ENCODE results near the gene DLL4.

Gene DLL4

DNA sequence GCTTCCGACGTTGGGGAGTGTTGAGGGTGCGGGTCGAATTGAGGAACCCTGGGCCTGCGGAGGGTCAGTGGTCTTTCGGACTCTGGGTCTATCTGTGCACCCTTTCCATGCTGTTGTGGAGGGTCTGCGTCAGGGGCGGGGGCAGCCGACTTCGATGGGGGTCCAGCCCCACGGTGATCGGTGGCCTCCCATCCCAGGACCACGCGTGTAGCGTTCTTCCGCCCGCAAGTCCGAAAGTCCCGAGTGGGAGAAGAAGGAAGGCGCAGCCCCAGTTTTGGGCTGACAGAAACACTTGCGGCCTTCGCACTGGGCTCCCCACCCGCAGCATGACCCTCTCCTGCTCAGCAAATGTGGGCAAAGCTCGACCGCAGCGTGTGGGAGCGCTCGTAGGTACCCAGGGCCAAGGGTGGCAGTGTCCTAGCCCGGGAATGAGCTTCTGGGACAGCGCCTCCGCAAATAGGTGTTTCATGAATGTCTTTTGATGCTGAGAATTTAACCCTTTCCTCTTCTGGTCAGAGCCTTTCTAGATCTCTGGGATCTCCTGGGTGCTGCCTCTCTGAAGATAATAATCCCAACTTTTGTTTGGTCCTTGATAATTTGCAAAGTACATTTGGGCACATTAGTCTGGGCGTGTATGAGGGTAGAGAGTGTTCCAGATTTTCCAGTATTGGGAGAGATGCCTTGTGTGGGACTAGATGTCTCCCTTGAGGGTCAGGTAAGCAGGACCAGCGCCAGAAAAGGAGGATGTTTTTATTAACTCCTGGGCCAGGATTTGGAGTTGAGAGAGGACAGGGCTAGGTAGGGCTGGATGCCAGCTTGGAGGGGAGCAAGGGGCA lies 2.3 kb upstream of the DLL4 start:
- no peak for DNase-seq (ENCODE audit: low spot score)

DNA sequence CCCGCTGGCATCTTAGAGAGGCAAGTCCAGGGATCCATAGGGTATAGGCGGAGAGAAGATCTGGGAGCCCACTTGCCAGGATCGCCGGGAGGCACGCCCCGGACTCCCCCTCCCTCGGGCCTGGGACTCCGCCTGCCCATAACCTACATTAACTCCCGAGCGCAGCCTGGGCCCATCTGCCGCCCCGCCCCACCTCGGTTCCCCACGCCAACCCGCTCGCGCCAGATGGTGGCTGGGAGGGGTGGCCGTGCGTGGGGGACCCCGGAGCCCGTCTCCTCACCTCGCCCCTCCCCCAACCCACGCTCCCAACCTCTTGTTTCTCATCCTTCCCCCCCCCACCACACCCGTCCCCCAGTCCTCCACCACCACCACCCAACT lies 1.7 kb upstream of the DLL4 start:
- no peak for DNase-seq (ENCODE audit: low spot score)

DNA sequence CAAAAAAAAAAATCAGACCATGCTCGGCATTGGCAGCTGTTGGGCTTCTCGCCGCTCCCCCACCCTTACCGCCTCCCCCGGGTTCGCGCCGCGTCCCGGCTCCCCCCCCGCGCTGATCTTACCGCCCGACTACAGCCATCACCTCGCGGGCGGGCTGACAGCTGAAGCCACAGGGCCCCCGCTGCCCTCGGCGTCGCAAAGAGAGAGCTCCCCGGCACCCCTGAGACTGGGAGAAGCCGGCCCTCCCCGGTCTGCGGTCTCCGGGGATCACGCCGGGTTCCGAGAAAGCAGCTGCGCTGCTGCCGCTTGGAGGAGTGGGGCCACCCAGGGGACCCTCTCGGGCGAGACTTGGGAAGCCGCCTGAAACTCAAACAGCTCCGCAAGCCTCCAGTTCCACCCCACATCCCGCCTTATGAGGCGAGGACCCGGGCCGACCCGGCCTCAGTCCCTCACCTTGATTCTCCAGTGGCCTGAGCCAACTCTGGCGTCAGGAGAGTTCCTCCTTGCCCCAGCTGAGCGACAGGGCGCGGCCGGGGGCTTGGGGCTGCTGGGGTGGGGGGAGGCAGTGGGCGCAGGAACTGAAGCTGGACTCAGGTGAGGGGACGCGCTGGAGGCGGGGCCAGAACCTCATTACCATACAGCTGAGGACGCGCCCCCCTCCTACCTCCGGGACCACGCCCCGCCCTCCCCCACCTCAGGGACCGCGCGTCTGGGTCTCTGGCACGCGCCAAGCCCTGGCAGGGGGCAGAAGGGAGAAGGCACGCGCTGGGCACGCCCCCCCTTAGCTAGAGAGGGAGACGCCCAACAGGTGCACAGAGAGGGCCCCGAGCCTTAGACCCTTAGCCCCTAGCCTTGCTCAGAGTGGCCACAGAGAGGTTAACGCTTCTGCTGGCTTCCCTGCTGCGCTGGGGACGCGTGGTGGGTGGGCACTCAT lies 1.0 kb upstream of the DLL4 start:
- DNase-seq (ENCODE audit: low spot score), result no peak

DNA sequence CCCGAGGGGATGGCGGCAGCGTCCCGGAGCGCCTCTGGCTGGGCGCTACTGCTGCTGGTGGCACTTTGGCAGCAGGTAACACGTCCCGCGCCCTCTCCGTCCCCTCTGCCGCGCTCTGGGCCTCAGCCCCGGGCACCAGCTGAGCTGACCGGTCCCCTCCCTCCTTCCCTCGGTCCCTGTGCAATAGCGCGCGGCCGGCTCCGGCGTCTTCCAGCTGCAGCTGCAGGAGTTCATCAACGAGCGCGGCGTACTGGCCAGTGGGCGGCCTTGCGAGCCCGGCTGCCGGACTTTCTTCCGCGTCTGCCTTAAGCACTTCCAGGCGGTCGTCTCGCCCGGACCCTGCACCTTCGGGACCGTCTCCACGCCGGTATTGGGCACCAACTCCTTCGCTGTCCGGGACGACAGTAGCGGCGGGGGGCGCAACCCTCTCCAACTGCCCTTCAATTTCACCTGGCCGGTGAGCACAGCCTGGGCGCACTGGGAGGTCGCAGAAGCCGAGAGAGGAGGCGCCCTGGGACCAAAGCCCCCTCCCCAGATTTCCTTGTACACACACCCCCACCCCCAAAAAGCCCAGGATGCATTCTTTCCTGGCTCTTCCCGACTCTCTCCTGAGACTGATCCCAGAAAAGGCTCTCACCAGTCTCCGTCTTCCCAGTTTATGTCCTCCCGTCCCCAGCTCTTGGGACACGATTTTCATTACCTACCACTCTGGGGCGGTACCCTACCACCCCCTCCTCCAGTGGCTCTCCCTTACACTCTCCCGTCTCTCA lies 705 bp downstream of the DLL4 start:
- peak; percentile 64 for DNase-seq (ENCODE audit: low spot score)

GRCh38 chr15:40930430-40931299 lies 1.5 kb downstream of the DLL4 start:
- no peak for DNase-seq (ENCODE audit: low spot score)

- no peak for DNase-seq (ENCODE audit: low spot score)
Measured at GRCh38 chr15:40931300-40932142, 2.4 kb downstream of the DLL4 start.

DNA sequence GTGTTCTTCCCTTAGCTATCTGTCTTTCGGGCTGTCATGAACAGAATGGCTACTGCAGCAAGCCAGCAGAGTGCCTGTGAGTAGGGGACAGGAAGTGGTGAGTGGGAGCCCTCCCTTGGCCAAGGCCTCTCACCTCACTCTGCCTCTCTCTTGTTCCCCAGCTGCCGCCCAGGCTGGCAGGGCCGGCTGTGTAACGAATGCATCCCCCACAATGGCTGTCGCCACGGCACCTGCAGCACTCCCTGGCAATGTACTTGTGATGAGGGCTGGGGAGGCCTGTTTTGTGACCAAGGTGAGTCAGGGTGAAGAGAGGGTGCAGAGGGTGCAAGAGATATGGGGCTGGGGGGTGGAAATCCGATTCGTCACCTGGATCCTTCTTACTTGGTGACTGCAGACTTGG lies 3.0 kb downstream of the DLL4 start:
- DNase-seq (ENCODE audit: low spot score), result no peak

GRCh38 chr15:40932649-40933516 lies 3.7 kb downstream of the DLL4 start:
- DNase-seq (ENCODE audit: low spot score), result no peak

- no peak for DNase-seq (ENCODE audit: low spot score)
Measured at GRCh38 chr15:40933517-40933902, 4.4 kb downstream of the DLL4 start.

DNA sequence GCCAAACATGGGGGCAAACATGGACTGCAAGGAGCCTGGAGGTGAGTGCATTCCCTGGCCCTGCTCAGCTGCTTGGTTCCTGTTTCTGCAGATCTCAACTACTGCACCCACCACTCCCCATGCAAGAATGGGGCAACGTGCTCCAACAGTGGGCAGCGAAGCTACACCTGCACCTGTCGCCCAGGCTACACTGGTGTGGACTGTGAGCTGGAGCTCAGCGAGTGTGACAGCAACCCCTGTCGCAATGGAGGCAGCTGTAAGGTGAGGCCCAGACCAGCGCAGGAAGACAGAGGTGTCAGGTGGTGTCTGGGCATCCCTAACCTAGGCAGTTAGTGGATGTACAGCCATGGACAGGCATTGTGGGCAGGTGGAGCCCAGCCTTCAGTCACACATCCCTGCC lies 5.3 kb downstream of the DLL4 start:
- DNase-seq (ENCODE audit: low spot score), result no peak

DNA sequence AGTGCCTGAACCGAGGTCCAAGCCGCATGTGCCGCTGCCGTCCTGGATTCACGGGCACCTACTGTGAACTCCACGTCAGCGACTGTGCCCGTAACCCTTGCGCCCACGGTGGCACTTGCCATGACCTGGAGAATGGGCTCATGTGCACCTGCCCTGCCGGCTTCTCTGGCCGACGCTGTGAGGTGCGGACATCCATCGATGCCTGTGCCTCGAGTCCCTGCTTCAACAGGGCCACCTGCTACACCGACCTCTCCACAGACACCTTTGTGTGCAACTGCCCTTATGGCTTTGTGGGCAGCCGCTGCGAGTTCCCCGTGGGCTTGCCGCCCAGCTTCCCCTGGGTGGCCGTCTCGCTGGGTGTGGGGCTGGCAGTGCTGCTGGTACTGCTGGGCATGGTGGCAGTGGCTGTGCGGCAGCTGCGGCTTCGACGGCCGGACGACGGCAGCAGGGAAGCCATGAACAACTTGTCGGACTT lies 7.1 kb downstream of the DLL4 start:
- DNase-seq (ENCODE audit: low spot score), result no peak

DNA sequence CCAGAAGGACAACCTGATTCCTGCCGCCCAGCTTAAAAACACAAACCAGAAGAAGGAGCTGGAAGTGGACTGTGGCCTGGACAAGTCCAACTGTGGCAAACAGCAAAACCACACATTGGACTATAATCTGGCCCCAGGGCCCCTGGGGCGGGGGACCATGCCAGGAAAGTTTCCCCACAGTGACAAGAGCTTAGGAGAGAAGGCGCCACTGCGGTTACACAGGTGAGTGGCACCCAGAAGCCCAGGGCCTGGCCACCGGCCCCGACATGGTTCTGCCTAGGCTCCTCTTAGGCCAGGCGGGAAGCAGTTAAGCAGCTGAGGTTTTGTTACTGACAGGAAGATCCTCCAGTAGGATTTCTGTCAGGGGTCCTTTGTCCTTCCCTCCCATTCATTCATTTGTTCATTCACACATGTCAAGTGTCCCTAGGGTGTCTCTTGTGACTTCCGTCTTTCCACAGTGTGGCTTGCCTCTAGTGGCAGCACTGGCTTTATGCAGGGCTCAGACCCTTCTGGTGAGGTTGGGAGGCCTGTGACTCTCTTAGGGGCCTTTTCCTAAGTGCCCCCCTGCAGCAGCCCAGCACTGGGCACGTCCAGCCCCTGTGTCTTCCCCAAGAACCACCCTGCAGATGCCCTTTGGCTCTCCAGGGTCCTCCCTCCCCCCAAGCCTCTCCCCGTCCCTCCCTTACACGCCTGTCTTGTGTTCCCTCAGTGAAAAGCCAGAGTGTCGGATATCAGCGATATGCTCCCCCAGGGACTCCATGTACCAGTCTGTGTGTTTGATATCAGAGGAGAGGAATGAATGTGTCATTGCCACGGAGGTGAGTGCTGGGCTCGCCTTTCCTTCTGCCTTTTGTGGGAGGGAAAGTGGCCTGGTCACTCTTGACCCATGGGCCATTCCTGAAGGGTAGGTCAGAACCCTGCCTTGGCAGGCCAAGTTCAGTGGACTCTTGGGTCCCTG lies 7.8 kb downstream of the DLL4 start:
- no peak for DNase-seq (ENCODE audit: low spot score)

- DNase-seq (ENCODE audit: low spot score), result no peak
Measured at GRCh38 chr15:40937762-40938535, 8.8 kb downstream of the DLL4 start.

DNA sequence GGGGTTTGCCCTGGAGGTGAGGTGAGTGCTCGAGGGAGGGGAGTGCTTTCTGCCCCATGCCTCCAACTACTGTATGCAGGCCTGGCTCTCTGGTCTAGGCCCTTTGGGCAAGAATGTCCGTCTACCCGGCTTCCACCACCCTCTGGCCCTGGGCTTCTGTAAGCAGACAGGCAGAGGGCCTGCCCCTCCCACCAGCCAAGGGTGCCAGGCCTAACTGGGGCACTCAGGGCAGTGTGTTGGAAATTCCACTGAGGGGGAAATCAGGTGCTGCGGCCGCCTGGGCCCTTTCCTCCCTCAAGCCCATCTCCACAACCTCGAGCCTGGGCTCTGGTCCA lies 9.4 kb downstream of the DLL4 start:
- no peak for DNase-seq (ENCODE audit: low spot score)

GRCh38 chr15:40940296-40940801 lies 11.2 kb downstream of the DLL4 start:
- no peak for DNase-seq (ENCODE audit: low spot score)

DNA sequence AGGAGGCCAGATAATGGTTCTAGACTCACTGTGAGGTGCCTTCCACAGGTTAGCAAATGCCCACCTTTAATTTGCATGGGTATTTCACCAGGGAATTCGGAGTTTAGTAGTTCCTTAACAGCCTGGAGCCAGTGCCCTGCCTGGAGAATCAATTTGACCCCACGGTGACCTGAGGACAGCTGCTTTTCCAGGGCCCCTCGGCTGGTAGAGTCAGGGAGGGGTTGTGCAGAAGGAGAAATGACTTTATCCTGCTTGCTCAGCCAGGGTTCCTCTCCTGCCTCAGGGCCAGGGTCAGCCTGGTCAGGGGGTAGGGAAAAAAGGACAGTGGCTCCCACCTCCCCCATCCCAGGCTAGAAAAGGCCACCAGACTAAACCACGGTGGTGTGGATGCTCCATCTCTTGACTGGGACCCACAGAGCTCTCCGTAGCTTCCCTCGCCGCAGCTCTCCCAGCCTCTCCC lies 12.0 kb downstream of the DLL4 start:
- no peak for DNase-seq (ENCODE audit: low spot score)
